ENCODE measurements around the gene MCF2L.

Gene MCF2L

DNA sequence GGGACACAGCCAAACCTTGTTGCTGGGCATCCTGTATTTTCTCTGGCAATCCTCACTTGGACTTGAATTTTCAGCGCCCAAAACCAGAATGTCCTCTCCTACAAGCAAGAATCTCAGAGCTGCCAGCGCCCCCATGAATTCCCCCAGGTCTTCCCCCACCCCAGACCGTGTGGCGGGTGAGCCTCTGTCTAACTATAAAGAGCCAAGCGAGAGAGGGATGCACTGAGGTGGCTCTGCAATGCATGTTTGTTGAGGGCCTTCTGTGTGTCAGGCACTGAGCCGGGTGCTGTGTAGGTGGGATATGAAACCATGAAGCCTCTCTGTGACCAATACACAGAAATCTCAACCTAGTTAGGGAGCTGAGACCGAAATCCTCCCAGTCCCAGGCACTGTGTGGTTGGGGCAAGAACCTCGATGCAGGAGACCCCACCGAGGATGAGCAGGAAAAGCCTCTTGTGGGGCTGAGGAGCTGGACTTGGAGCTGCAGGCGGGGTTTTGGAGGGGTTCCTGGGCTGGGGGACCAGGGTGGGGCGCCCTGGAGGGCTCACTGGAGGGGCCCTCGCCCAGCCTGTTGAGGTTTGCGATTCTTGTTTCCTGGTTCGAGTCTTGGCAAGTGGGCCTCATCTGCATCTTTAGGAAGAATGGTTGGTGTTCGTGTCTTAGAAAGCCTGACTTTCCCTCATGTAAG is 177.0 kb downstream of the MCF2L start:
- DNase-seq (ENCODE audit: low read depth in 2 of 2): no peak

DNA sequence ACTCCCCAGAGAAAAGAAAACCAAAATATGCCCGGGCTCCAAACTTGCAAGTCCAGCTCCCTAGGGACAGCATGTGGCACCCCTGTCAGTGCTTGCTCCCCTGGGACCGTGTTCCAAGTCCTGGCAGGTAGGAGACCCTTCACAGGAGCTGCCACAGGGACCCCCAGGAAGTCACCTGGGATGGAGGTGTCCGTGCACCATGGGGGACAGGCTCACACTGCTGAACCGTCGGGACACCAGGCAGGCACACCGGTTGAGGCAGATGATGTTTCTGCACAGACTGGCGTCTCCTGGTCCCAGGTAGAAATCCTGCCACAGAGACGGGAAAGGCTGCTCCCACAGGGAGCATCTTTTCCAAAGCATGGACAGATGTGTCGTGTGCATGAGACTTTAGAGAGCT is 177.7 kb downstream of the MCF2L start:
- DNase-seq (ENCODE audit: low read depth in 2 of 2): no peak

DNA sequence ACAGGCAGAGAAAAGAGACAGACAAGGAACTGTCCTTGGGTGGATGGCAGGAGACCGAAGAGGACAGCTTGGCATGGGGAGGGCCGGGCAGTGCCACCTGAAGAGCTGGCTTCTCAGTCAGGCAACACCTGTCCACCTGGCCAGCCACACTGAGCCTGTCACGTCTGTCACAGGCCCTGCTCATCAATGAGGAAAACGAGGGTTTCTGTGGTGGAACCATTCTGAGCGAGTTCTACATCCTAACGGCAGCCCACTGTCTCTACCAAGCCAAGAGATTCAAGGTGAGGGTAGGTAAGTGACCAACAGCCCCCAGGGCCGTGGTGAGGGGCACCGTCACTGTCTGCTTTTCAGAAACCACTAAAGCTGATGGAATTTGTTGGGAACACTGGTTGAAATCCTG is 178.2 kb downstream of the MCF2L start:
- no peak for DNase-seq (ENCODE audit: low read depth in 2 of 2)

DNA sequence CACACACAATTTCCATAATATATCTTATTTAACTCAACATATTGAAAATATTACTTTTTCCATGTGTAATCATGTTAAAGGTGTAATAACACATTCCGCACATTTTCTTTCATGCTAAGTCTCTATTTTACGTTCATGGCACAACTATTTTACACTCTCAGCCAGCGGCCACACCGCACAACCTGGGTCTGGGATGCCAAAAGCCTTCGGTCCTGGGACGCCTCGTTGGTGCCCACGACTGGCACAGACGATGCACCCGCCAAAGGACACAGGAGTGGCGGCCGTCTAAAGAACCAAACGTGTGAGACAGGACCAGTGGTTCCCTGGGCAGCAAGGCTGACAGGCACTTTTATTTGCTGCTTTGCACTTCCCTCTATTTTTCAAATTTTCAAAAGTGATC is 179.4 kb downstream of the MCF2L start:
- DNase-seq (ENCODE audit: low read depth in 2 of 2): no peak

DNA sequence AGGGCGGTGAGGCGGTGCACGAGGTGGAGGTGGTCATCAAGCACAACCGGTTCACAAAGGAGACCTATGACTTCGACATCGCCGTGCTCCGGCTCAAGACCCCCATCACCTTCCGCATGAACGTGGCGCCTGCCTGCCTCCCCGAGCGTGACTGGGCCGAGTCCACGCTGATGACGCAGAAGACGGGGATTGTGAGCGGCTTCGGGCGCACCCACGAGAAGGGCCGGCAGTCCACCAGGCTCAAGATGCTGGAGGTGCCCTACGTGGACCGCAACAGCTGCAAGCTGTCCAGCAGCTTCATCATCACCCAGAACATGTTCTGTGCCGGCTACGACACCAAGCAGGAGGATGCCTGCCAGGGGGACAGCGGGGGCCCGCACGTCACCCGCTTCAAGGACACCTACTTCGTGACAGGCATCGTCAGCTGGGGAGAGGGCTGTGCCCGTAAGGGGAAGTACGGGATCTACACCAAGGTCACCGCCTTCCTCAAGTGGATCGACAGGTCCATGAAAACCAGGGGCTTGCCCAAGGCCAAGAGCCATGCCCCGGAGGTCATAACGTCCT is 180.0 kb downstream of the MCF2L start:
- DNase-seq (ENCODE audit: low read depth in 2 of 2): no peak

Measured in stimulated activated CD8-positive, alpha-beta memory T cell treated with anti-CD3 and anti-CD28 coated beads, Interleukin-2, amount 100 ng/mL, for 1 hour (primary cell).